B cell (primary cell): ENCODE results near the gene TOP1. TPM values are rescaled to one million over a fixed set of nuclear protein-coding genes. Genes with fewer than 3 reads are reported as not detected.

ENCODE experiments used
- ATAC-seq: fragments of 200-7000 bp; cut with Tn5 transposase; one replicate; pipeline ENCODE4 v1.10.0; 2021; ENCODE audit warnings: low read depth, mild to moderate bottlenecking, moderate number of reproducible peaks, moderate library complexity
- CTCF ChIA-PET: fragments of 350-600 bp; sonication (Branson Sonifier 250); formaldehyde crosslinking; loops from one replicate; lab custom pipeline; 2021; ENCODE audit warnings: antibody characterized with exemption, inconsistent platforms; lab: Charles Lee
- POLR2A ChIA-PET: fragments of 350-600 bp; sonication (Branson Sonifier 250); formaldehyde crosslinking; loops from one replicate; lab custom pipeline; 2021; ENCODE audit warnings: antibody characterized with exemption; lab: Charles Lee
- DNase-seq: peaks from one replicate; pipeline ENCODE4 v3.0.0; 2013
- H2AFZ ChIP-seq: 2 replicates; pipeline ENCODE4 v1.6.1; 2012; ENCODE audit warnings: mild to moderate bottlenecking, low read depth, low read length; ENCODE audit not compliant: insufficient read depth, poor library complexity, severe bottlenecking
- H3K27ac ChIP-seq, 2 donors: 1 replicate in 1 of 2; 2 replicates in 1 of 2; pipeline ENCODE4 v1.5.1; 2012 to 2013; ENCODE audit warnings: low read length in 2 of 2, mild to moderate bottlenecking in 2 of 2, moderate library complexity in 1 of 2
- H3K27me3 ChIP-seq, 4 experiments: fragments of 200-600 bp in 1 of 4; sonication (generic) in 1 of 4; replicated peaks in 1 of 4; 1 replicate in 2 of 4; 2 replicates in 2 of 4; pipeline versions ENCODE4 v1.6.1 to v1.7.0; 2013 to 2016; ENCODE audit warnings: low read length in 3 of 4, mild to moderate bottlenecking in 2 of 4, mixed read lengths in 1 of 4, moderate library complexity in 1 of 4; ENCODE audit not compliant: insufficient read depth in 4 of 4, control insufficient read depth in 3 of 4; ENCODE audit errors: control extremely low read depth in 1 of 4
- H3K36me3 ChIP-seq, 2 experiments: replicated peaks in 1 of 2; 1 replicate in 1 of 2; 2 replicates in 1 of 2; pipeline versions ENCODE4 v1.6.1 to v1.7.1; 2013; ENCODE audit warnings: low read length in 1 of 2; ENCODE audit not compliant: insufficient read depth in 2 of 2, control insufficient read depth in 1 of 2; ENCODE audit errors: control extremely low read depth in 1 of 2, extremely low read depth in 1 of 2
- H3K4me1 ChIP-seq, 2 donors: fragments of 200-600 bp in 1 of 2; sonication (generic) in 1 of 2; 1 replicate in 1 of 2; 2 replicates in 1 of 2; pipeline versions ENCODE4 v1.5.1 to v1.6.1; 2013 to 2017; ENCODE audit warnings: low read length in 2 of 2; ENCODE audit not compliant: control insufficient read depth in 2 of 2, insufficient read depth in 2 of 2
- H3K4me2 ChIP-seq: replicated peaks from 2 replicates; pipeline ENCODE3; 2012; ENCODE audit warnings: mild to moderate bottlenecking, low read depth, low read length; ENCODE audit not compliant: poor library complexity, severe bottlenecking
- H3K4me3 ChIP-seq, 5 experiments: fragments of 200-600 bp in 1 of 5; sonication (generic) in 1 of 5; 1 replicate in 3 of 5; 2 replicates in 2 of 5; pipeline versions ENCODE4 v1.5.1 to v1.7.0; 2011 to 2016; ENCODE audit warnings: low read length in 4 of 5, mild to moderate bottlenecking in 4 of 5, low read depth in 2 of 5, control low read depth in 1 of 5, moderate library complexity in 1 of 5; ENCODE audit not compliant: insufficient read depth in 1 of 5; ENCODE audit errors: control extremely low read depth in 1 of 5, extremely low read depth in 1 of 5
- H3K79me2 ChIP-seq: fragments of 200-600 bp; sonication (generic); one replicate; pipeline ENCODE4 v1.6.0; 2016; ENCODE audit warnings: low read length; ENCODE audit not compliant: control insufficient read depth, insufficient read depth
- H3K9ac ChIP-seq: fragments of 200-600 bp; sonication (generic); 2 replicates; pipeline ENCODE4 v1.6.1; 2017; ENCODE audit warnings: mild to moderate bottlenecking, low read length, moderate library complexity
- H3K9me3 ChIP-seq, 3 donors: one replicate each; pipeline versions ENCODE4 v1.6.1 to v1.7.1; 2013; ENCODE audit warnings: low read length in 2 of 3; ENCODE audit not compliant: control insufficient read depth in 2 of 3, insufficient read depth in 1 of 3; ENCODE audit errors: control extremely low read depth in 1 of 3
- H4K20me1 ChIP-seq: 2 replicates; pipeline ENCODE4 v1.6.0; 2012; ENCODE audit warnings: mild to moderate bottlenecking, low read length; ENCODE audit not compliant: insufficient read depth, control insufficient read depth, poor library complexity, severe bottlenecking
- H3K27ac Mint-ChIP-seq: one replicate; pipeline ENCODE4 v1.8.0; 2021; ENCODE audit warnings: mixed read lengths
- H3K27me3 Mint-ChIP-seq: one replicate; pipeline ENCODE4 v1.8.0; 2021; ENCODE audit warnings: mixed read lengths
- H3K4me1 Mint-ChIP-seq: one replicate; pipeline ENCODE4 v1.8.0; 2021; ENCODE audit warnings: mixed read lengths
- H3K4me3 Mint-ChIP-seq: one replicate; pipeline ENCODE4 v1.8.0; 2021; ENCODE audit warnings: mixed read lengths
- H3K9me3 Mint-ChIP-seq: one replicate; pipeline ENCODE4 v1.8.0; 2022; ENCODE audit warnings: mixed read lengths; ENCODE audit not compliant: insufficient read depth
- CTCF ChIP-seq: fragments of 200-600 bp; IDR thresholded peaks from one replicate; pipeline ENCODE4 v1.8.0; 2022; ENCODE audit warnings: antibody characterized with exemption, mild to moderate bottlenecking
- EZH2 ChIP-seq: IDR thresholded peaks from 2 replicates; pipeline ENCODE4 v1.6.1; 2012; ENCODE audit warnings: borderline replicate concordance, low read depth, mild to moderate bottlenecking, moderate library complexity, low read length; ENCODE audit not compliant: insufficient read depth, poor library complexity, severe bottlenecking
- WGBS: methylation state at CpG from one replicate; pipeline ENCODE4 v1.1.5; 2013; ENCODE audit warnings: missing lambda C conversion rate; ENCODE audit not compliant: insufficient coverage; 5-methylcytosine and 5-hydroxymethylcytosine counted together
- intact Hi-C: fragments of 100-400 bp; cut with micrococcal nuclease; formaldehyde crosslinking; loops from one replicate; pipeline ENCODE4 v1.10.0; 2022
- polyA plus RNA-seq: library from polyadenylated mRNA; depleted of rRNA; stranded (reverse); fragments of >200 nt; gene quantifications from 2 replicates; pipeline ENCODE4 v1.2.3, GENCODE V29; 2012
- total RNA-seq, 2 donors: library from RNA; stranded (reverse); fragments of 120-200 nt in 1 of 2; gene quantifications; 1 replicate in 1 of 2; 2 replicates in 1 of 2; pipeline versions ENCODE4 v1.2.3 to v1.2.4, GENCODE V29; 2013 to 2022

TOP1 gene
- total and polyA plus RNA-seq, 2 donors (not counting 1 experiment from before 2014, with no cell fraction given) = 5.4 to 44.9 TPM

GRCh38 chr20:40980828-40981310 is 47.8 kb upstream of the TOP1 start:
- intact Hi-C loops = no loop called here
- no peak for TF ChIP-seq CTCF
- no peak for TF ChIP-seq EZH2
- H3K36me3 ChIP-seq = no peaks in the 10 kb centered on the region
- no peaks in the 10 kb centered on the region for H3K27me3 ChIP-seq
- DNase-seq (no peak), ATAC-seq (no peak)
- ChIA-PET POLR2A (no interaction called here), CTCF (interaction anchor here (1.0 to 6.7 kb wide), 5 partner anchors 9 to 114 kb away, joined by 3 to 45 read pairs (median 4); no protein-coding TSS in a partner anchor)
- H3K79me2 ChIP-seq = no peaks in the 10 kb centered on the region
- Mint-ChIP-seq H3K9me3 (peaks cover 7% of the 10 kb centered on the region), H3K4me1 (peaks cover 3% of the 10 kb centered on the region), H3K27ac (no peak overlapping the region), H3K27me3 (peaks cover 4% of the 10 kb centered on the region), H3K4me3 (no peak overlapping the region)
- 97% methylated on average over 4 of the region's 6 CpGs for WGBS
- no peak overlapping the region for H3K27ac ChIP-seq
- H3K4me3 ChIP-seq = no peak overlapping the region
- no peak overlapping the region for H3K4me2 ChIP-seq
- peaks cover 7 to 8% of the 10 kb centered on the region in 2 donors for H3K4me1 ChIP-seq
- no peaks in the 10 kb centered on the region for H4K20me1 ChIP-seq
- peaks cover 3 to 12% (median 10%) of the 10 kb centered on the region in 3 donors for H3K9me3 ChIP-seq
- no peak overlapping the region for H3K9ac ChIP-seq
- no peak overlapping the region for H2AFZ ChIP-seq

GRCh38 chr20:40982415-40983145 is 46.0 kb upstream of the TOP1 start:
- peak overlapping the region; percentile 19 for H3K4me2 ChIP-seq
- peaks cover 3% of the 10 kb centered on the region for H3K9me3 Mint-ChIP-seq
- POLR2A ChIA-PET = interaction anchor here (1.2 kb wide), 1 partner anchor 8 kb away, joined by 5 read pairs; no protein-coding TSS in a partner anchor
- no peak overlapping the region for H3K4me3 Mint-ChIP-seq
- peaks cover 1 to 10% (median 2%) of the 10 kb centered on the region in 3 donors for H3K9me3 ChIP-seq
- H3K27ac ChIP-seq = no peak overlapping the region
- no peaks in the 10 kb centered on the region for H4K20me1 ChIP-seq
- H3K4me3 ChIP-seq = no peak overlapping the region
- intact Hi-C loops = no loop called here
- H3K27me3 Mint-ChIP-seq = no peaks in the 10 kb centered on the region
- no peak for TF ChIP-seq EZH2
- TF ChIP-seq CTCF = no peak
- no peak overlapping the region for H3K27ac Mint-ChIP-seq
- H3K79me2 ChIP-seq = no peaks in the 10 kb centered on the region
- no CpG with 5 or more reads among the region's 3 CpGs for WGBS
- no peak overlapping the region for H2AFZ ChIP-seq
- CTCF ChIA-PET = interaction anchor here (0.8 to 6.7 kb wide), 7 partner anchors 9 to 112 kb away, joined by 3 to 45 read pairs (median 6); no protein-coding TSS in a partner anchor
- H3K4me1 Mint-ChIP-seq = peaks cover 15% of the 10 kb centered on the region
- H3K4me1 ChIP-seq = peaks cover 20% of the 10 kb centered on the region in 2 donors
- H3K27me3 ChIP-seq = no peaks in the 10 kb centered on the region
- no peaks in the 10 kb centered on the region for H3K36me3 ChIP-seq
- no peak overlapping the region for H3K9ac ChIP-seq
- no peak for DNase-seq
- ATAC-seq = no peak
